ENCODE data around the gene SYT17. TPM values are rescaled to one million over a fixed set of nuclear protein-coding genes. Genes with fewer than 3 reads are reported as not detected.

The SYT17 gene
- total and polyA plus RNA-seq, 2 experiments from 2014 or later = 6.7 to 6.9 TPM

- no peak overlapping the region for H3K27ac ChIP-seq
- no peaks in the 10 kb centered on the region for H3K9me2 ChIP-seq (replicated peaks; ENCODE audit: insufficient read depth)
- no peaks in the 10 kb centered on the region for H3K4me1 ChIP-seq (ENCODE audit: insufficient read depth)
- no peaks in the 10 kb centered on the region for H3K9me3 ChIP-seq (ENCODE audit: low read depth)
- 96% methylated on average over 2 of the region's 2 CpGs for WGBS (ENCODE audit: low lambda C conversion rate, missing lambda C conversion rate)
- no peaks in the 10 kb centered on the region for H3K27me3 ChIP-seq
- H3K4me3 ChIP-seq = no peak overlapping the region
- TF ChIP-seq EZH2 (IDR thresholded peaks at IDR 0.05; ENCODE audit: borderline replicate concordance) = no peak
- H3K79me2 ChIP-seq = no peaks in the 10 kb centered on the region
- no peak for DNase-seq (ENCODE audit: low spot score)
- H3K36me3 ChIP-seq (replicated peaks; ENCODE audit: insufficient read depth, low read depth) = no peaks in the 10 kb centered on the region
- H2AFZ ChIP-seq = no peak overlapping the region
- H3K4me2 ChIP-seq = no peak overlapping the region
- no peaks in the 10 kb centered on the region for H4K20me1 ChIP-seq (ENCODE audit: insufficient read depth, poor library complexity, severe bottlenecking)
Measured at GRCh38 chr16:19305443-19305842, 137.4 kb downstream of the SYT17 start.

- 70% methylated on average over 8 of the region's 8 CpGs for WGBS (ENCODE audit: low lambda C conversion rate, missing lambda C conversion rate)
Measured at GRCh38 chr16:19307587-19308241, 139.7 kb downstream of the SYT17 start.

GRCh38 chr16:19308392-19308791 lies 140.4 kb downstream of the SYT17 start:
- Histone ChIP-seq H3K9me2 (replicated peaks; ENCODE audit: insufficient read depth) (no peaks in the 10 kb centered on the region), H3K27ac (no peak overlapping the region), H4K20me1 (ENCODE audit: insufficient read depth, poor library complexity, severe bottlenecking) (no peaks in the 10 kb centered on the region), H2AFZ (no peak overlapping the region), H3K4me3 (no peak overlapping the region), H3K36me3 (replicated peaks; ENCODE audit: insufficient read depth, low read depth) (no peaks in the 10 kb centered on the region), H3K4me1 (ENCODE audit: insufficient read depth) (no peaks in the 10 kb centered on the region), H3K79me2 (no peaks in the 10 kb centered on the region), H3K4me2 (no peak overlapping the region), H3K27me3 (no peaks in the 10 kb centered on the region), H3K9me3 (ENCODE audit: low read depth) (no peaks in the 10 kb centered on the region)
- WGBS (ENCODE audit: low lambda C conversion rate, missing lambda C conversion rate) = 65% methylated on average over 1 of the region's 1 CpG
- no peak for DNase-seq (ENCODE audit: low spot score)
- TF ChIP-seq EZH2phosphoT487 (IDR thresholded peaks at IDR 0.05; ENCODE audit: low read depth, severe bottlenecking, unreplicated experiment) (no peak), EZH2 (IDR thresholded peaks at IDR 0.05; ENCODE audit: borderline replicate concordance) (no peak), CTCF (IDR thresholded peaks at IDR 0.05; ENCODE audit: poor library complexity) (no peak)

More at GRCh38 chr16:19307587-19308241, 139.7 kb downstream of the SYT17 start:
- H3K79me2 ChIP-seq = no peaks in the 10 kb centered on the region
- H4K20me1 ChIP-seq (ENCODE audit: insufficient read depth, poor library complexity, severe bottlenecking) = no peaks in the 10 kb centered on the region
- no peaks in the 10 kb centered on the region for H3K4me1 ChIP-seq (ENCODE audit: insufficient read depth)
- no peaks in the 10 kb centered on the region for H3K27me3 ChIP-seq
- TF ChIP-seq CTCF (IDR thresholded peaks at IDR 0.05; ENCODE audit: poor library complexity) = no peak
- TF ChIP-seq EZH2 (IDR thresholded peaks at IDR 0.05; ENCODE audit: borderline replicate concordance) = no peak
- TF ChIP-seq EZH2phosphoT487 (IDR thresholded peaks at IDR 0.05; ENCODE audit: low read depth, severe bottlenecking, unreplicated experiment) = no peak
- no peaks in the 10 kb centered on the region for H3K36me3 ChIP-seq (replicated peaks; ENCODE audit: insufficient read depth, low read depth)
- H3K27ac ChIP-seq = no peak overlapping the region
- H3K9me2 ChIP-seq (replicated peaks; ENCODE audit: insufficient read depth) = no peaks in the 10 kb centered on the region
- no peak overlapping the region for H2AFZ ChIP-seq
- H3K4me2 ChIP-seq = no peak overlapping the region
- no peaks in the 10 kb centered on the region for H3K9me3 ChIP-seq (ENCODE audit: low read depth)
- no peak for DNase-seq (ENCODE audit: low spot score)
- H3K4me3 ChIP-seq = no peak overlapping the region

- TF ChIP-seq EZH2phosphoT487 (IDR thresholded peaks at IDR 0.05; ENCODE audit: low read depth, severe bottlenecking, unreplicated experiment) (no peak), EZH2 (IDR thresholded peaks at IDR 0.05; ENCODE audit: borderline replicate concordance) (no peak)
Measured at GRCh38 chr16:19309178-19309577, 141.1 kb downstream of the SYT17 start.

More at GRCh38 chr16:19309178-19309577, 141.1 kb downstream of the SYT17 start:
- H4K20me1 ChIP-seq (ENCODE audit: insufficient read depth, poor library complexity, severe bottlenecking) = no peaks in the 10 kb centered on the region
- DNase-seq (ENCODE audit: low spot score) = no peak
- no peak overlapping the region for H2AFZ ChIP-seq
- H3K36me3 ChIP-seq (replicated peaks; ENCODE audit: insufficient read depth, low read depth) = no peaks in the 10 kb centered on the region
- H3K27ac ChIP-seq = no peak overlapping the region
- H3K79me2 ChIP-seq = no peaks in the 10 kb centered on the region
- H3K4me2 ChIP-seq = no peak overlapping the region
- no peaks in the 10 kb centered on the region for H3K9me2 ChIP-seq (replicated peaks; ENCODE audit: insufficient read depth)
- H3K4me1 ChIP-seq (ENCODE audit: insufficient read depth) = no peaks in the 10 kb centered on the region
- no peaks in the 10 kb centered on the region for H3K27me3 ChIP-seq
- no peak overlapping the region for H3K4me3 ChIP-seq
- no peaks in the 10 kb centered on the region for H3K9me3 ChIP-seq (ENCODE audit: low read depth)
- 91% methylated on average over 5 of the region's 5 CpGs for WGBS (ENCODE audit: low lambda C conversion rate, missing lambda C conversion rate)

All from hepatocyte (in vitro differentiated cells).